Fibroblast of the conjunctiva (primary cell): ENCODE data around the gene KLHL5.
"Not testable (repeated sequence)": the region's sequence is repeated elsewhere in the genome, so short reads cannot be mapped to it uniquely, and the experiment has no call there.

Experiments used
- DNase-seq: peaks from one replicate; pipeline ENCODE4 v3.0.0-alpha.2; 2010; ENCODE audit warnings: low read depth

KLHL5 gene, protein sequence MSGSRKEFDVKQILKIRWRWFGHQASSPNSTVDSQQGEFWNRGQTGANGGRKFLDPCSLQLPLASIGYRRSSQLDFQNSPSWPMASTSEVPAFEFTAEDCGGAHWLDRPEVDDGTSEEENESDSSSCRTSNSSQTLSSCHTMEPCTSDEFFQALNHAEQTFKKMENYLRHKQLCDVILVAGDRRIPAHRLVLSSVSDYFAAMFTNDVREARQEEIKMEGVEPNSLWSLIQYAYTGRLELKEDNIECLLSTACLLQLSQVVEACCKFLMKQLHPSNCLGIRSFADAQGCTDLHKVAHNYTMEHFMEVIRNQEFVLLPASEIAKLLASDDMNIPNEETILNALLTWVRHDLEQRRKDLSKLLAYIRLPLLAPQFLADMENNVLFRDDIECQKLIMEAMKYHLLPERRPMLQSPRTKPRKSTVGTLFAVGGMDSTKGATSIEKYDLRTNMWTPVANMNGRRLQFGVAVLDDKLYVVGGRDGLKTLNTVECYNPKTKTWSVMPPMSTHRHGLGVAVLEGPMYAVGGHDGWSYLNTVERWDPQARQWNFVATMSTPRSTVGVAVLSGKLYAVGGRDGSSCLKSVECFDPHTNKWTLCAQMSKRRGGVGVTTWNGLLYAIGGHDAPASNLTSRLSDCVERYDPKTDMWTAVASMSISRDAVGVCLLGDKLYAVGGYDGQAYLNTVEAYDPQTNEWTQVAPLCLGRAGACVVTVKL

DNA sequence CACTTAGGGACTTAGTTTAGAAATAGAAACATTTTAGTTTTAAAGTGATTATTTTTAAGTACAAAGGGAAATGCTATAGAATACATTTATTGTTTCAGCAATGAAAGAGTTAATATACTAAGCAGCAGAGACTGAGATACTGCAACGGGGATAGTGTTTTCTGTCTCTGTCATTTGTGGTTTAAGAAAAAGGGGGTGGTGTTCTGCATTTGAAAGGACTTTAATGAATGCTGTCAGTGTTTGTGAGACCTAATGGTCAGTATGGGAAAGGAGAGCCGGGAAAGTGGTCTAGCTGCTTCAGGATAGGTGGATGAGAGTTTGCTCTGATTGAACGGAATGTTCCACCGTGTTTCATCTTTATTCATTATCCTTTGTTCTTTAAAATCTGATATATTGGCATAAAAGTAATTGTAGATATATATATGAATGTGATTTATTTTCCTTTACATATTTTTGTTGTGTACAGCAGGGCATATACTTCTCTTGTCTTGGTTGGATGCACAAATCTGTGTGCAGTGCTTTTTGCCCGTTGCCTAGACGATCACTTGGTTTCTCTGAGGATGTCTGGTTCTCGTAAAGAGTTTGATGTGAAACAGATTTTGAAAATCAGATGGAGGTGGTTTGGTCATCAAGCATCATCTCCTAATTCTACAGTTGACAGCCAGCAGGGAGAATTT is at the start of gene KLHL5:
Gene KLHL5 (plus strand): TSS at position 139 of the 676 bp plus-strand sequence. CDS start 421 bp downstream, at position 560.
- DNase-seq: no peak

DNA sequence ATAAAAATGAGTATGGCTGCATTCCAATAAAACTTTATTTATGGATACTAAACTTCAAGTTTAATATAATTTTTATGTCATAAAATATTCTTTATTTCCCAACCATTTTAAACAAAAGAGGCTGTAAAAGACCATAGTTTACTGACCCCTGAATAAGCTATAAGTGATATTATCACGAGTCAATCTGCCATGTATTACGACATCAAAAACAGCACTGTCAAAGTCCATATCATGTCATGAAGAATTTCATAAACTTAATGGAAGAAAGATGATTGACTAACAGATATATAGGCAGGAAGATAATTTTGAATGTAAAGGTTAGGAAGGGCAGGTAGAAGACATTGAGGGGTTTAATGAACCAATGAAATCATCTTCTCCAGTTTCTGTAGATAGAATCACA is 48.0 kb upstream of the KLHL5 start:
- DNase-seq: no peak

DNA sequence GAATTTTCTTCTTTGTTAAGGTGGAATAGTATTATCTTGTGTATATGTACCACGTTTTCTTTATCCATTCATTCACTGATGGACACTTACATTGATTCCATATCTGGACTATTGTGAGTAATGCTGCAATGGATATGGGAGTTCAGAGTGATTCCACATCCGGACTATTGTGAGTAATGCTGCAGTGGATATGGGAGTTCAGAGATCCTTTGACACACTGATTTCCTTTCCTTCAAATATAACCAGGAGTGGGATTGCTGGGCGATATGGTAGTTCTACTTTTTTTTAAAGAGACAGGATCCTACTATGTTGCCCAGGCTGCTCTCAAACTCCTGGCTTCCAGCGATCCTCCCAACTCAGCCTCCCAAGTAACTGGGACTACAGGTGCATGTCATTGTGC is 41.9 kb upstream of the KLHL5 start:
- DNase-seq: no peak

DNA sequence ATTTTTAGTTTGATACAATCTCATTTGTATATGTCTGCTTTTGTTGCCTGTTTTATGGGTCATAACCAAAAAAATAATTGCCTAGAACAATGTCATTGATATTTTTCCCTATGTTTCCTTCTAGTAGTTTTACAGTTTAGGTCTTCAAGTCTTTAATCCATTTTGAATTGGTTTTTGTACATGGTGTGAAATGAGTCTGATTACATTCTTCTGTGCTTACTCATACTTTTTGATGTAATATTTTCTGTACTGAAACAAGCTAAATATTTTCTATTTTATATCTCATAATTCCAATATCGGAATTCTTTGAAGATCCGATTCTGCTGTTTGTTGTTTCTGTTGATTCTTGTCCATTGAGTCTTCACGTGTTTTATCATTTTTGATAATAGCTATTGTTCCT is 40.4 kb upstream of the KLHL5 start:
- no peak for DNase-seq

GRCh38 chr4:39022241-39022640 is 39.8 kb upstream of the KLHL5 start:
- no peak for DNase-seq

DNA sequence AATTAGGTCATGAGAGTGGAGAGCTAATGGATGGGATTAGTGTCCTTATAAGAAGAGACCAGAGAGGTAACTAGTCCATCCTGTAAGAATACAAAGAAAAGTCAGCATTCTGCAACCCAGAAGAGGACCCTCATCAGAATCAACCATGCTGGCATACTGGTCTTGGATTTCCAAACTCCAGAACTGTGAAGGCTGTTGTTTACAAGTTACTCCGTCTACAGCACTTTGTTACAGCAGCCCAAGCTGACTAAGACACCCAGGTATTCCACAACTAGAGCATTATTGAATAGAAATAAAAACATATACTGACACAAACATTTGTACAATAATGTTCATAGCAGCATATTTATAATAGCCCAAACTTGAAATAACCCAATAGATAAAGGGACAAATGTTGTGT is 39.0 kb upstream of the KLHL5 start:
- DNase-seq: no peak

DNA sequence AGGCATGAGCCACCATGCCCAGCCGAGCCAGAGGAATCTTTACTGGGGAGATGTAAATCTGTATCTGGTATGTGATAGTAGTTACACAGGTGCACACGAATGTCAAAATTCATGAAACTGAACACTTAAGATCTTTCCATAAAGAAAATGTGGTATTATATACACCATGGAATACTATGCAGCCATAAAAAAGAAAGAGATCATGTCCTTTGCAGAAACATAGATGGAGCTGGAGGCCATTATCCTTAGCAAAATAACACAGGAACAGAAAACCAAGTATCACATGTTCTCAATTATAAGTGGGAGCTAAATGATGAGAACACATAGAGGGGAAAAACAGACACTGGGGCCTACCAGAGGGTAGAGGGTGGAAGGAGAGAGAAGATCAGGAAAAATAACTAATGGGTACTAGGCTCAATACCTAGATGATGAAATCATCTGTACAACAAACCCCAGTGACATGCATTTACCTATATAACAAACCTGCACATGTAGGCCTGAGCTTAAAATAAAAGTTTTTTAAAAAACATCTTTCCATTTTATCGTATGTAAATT is 37.6 kb upstream of the KLHL5 start:
- DNase-seq: no peak

GRCh38 chr4:39025552-39026085 is 36.4 kb upstream of the KLHL5 start:
- DNase-seq: no peak

DNA sequence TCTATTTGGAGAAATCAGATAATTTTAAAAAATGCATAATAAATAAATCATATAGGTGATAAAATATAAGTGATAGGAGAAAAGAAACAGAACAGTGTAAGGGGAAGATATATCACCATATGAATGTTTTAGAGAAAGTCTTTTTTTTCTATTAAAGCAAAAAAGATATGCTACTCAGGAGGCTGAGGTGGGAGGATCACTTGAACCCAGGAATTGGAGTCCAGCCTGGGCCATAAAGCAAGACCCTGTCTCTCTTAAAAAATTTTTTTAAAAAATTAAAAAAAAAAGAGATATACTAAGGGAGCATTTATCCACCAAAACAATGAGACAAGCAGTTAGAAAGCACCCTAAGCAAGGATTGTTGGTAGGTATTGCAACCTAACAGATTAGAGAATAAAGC is 35.9 kb upstream of the KLHL5 start:
- DNase-seq: no peak

DNA sequence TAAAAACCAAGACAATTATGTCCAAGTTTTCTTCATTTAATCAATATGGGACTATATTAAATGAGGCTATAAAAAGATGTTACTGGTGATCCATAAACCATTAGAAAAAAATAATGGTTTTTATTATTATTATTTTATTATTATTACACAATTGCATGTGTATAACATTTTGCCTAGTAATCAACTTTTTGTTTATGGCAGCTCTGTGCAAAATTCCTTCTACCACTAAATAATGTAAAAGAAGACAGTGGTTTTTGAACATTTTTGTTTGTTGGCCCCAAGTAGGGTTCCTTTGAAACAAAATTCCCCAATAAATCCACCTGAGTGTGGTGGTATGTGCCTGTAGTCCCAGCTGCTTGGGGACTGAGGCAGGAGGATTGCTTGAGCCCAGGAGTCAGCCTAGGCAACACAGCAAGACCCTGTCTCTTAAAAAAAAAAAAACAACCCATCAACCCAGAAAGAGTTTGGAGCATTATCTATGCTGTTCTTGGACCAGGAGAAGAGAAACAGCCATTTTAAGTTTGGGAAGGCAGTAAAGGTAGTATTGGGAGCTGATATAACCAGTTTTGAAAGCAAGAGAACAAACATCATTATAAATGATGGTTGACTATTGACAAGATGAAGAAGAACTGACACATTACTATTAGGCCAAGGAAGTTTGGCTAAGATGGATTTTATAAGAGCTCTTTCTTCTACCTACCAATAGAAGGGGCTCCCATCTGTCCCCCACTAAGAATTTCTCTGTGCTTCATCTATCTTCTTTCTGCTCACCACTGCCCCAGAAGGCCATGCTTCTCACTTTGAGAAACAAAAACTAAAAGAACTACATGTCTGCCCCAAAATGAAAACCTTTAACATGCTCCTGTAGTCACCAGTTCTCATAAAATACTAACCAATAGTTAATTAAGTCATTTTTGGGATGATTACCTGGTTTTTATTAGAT is 32.0 kb upstream of the KLHL5 start:
- no peak for DNase-seq

GRCh38 chr4:39030725-39031124 is 31.3 kb upstream of the KLHL5 start:
- no peak for DNase-seq

- not testable (repeated sequence) for DNase-seq
Measured at GRCh38 chr4:39031590-39032020, 30.4 kb upstream of the KLHL5 start.

- no peak for DNase-seq
Measured at GRCh38 chr4:39032218-39033085, 29.6 kb upstream of the KLHL5 start, which contains the start of gene TMEM156. TMEM156 (minus strand) TSS chr4:39032409; CDS start chr4:39032313, 96 bp downstream.

GRCh38 chr4:39036172-39036571 is 25.9 kb upstream of the KLHL5 start:
- no peak for DNase-seq

- no peak for DNase-seq
Measured at GRCh38 chr4:39037491-39037825, 24.6 kb upstream of the KLHL5 start.

GRCh38 chr4:39037941-39038340 is 24.1 kb upstream of the KLHL5 start:
- DNase-seq: no peak

DNA sequence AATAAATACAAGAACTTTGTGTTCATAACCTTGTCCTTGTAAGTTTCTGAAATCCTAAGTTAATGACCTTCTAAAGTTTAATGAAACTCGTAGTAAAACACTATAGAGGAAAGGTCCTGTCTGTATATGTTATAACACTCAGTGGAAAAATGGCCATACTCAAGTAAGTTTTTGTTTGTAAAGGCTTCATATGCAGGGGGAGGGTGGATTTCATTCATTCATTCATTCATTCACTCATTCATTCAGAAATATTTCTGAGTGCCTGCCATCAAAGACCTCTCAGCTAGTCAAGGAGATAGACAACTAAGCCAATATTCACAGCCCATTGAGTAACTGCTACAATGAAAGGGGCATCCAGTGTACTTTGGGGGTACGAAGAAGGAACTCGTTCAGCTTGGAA is 22.9 kb upstream of the KLHL5 start:
- no peak for DNase-seq

- DNase-seq: no peak
Measured at GRCh38 chr4:39042366-39042765, 19.7 kb upstream of the KLHL5 start.

- DNase-seq: no peak
Measured at GRCh38 chr4:39043058-39043860, 18.8 kb upstream of the KLHL5 start.
